Lower leg skin (tissue), 3 donors: Measurements from ENCODE around the gene RPE65.

Source experiments
- POLR2A ChIP-seq, 2 donors: fragments of 450-650 bp; IDR thresholded peaks; one replicate each; pipeline ENCODE4 v1.6.1; 2016 to 2017; ENCODE audit warnings: antibody characterized with exemption in 2 of 2, mild to moderate bottlenecking in 1 of 2, moderate library complexity in 1 of 2
- TF ChIP-seq, protein P1 (sequence below), 3 donors: fragments of 450-650 bp; IDR thresholded peaks; one replicate each; pipeline ENCODE4 v1.5.1; 2016; ENCODE audit warnings: antibody characterized with exemption in 3 of 3, mild to moderate bottlenecking in 3 of 3, moderate library complexity in 2 of 3

DNA sequence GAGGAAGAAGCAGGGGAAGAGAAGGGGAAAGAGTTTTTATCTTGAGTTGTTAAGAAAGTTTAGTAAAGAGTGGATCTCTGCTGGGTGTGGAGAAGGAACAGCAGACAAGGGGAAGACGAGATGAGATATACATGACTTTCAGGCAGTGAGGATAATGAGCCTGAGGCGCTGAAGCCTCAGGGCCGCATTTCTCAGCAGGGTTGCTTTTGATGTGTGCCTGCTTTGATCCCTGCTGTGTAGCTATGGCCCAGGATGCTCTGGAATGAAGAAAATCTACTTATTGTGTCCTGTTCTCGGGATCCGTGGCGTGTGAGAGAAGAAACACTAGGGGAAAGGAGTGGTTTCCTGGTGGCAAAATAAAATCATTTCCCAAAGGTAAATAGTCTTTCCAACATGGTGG, 15.1 kb upstream of the RPE65 start:
- no peak for TF ChIP-seq POLR2A (IDR thresholded peaks at IDR 0.05)
- TF ChIP-seq, protein P1, sequence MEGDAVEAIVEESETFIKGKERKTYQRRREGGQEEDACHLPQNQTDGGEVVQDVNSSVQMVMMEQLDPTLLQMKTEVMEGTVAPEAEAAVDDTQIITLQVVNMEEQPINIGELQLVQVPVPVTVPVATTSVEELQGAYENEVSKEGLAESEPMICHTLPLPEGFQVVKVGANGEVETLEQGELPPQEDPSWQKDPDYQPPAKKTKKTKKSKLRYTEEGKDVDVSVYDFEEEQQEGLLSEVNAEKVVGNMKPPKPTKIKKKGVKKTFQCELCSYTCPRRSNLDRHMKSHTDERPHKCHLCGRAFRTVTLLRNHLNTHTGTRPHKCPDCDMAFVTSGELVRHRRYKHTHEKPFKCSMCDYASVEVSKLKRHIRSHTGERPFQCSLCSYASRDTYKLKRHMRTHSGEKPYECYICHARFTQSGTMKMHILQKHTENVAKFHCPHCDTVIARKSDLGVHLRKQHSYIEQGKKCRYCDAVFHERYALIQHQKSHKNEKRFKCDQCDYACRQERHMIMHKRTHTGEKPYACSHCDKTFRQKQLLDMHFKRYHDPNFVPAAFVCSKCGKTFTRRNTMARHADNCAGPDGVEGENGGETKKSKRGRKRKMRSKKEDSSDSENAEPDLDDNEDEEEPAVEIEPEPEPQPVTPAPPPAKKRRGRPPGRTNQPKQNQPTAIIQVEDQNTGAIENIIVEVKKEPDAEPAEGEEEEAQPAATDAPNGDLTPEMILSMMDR (IDR thresholded peaks at IDR 0.05): no peak
